K562 (cell line): Measurements from ENCODE around the gene FABP3. TPM values are rescaled to one million over a fixed set of nuclear protein-coding genes. Genes with fewer than 3 reads are reported as not detected.
A peak's percentile ranks its signal among the peaks of the same experiment; 100 is the strongest.

Experiments
- ATAC-seq: fragments of 200-7000 bp; cut with Tn5 transposase; 3 replicates; pipeline ENCODE4 v1.9.1; 2020; ENCODE audit warnings: moderate library complexity
- BruUV-seq: library from RNA; stranded (reverse); fragments of 400-500 nt; replicated peaks from 2 replicates; lab custom pipeline; 2021; lab: Mats Ljungman, UMichigan
- CTCF ChIA-PET: fragments of 300-600 bp; formaldehyde crosslinking; extraction: SDS; loops from one replicate; lab custom pipeline; 2021; ENCODE audit warnings: low intra/inter-chr PET ratio; lab: Yijun Ruan, JAX
- POLR2A ChIA-PET: fragments of 300-600, 350-650 bp; sonication (Branson Sonifier 250); formaldehyde crosslinking; extraction: SDS; loops from one replicate; lab custom pipeline; 2021; ENCODE audit warnings: antibody characterized with exemption, inconsistent platforms; lab: Yijun Ruan, JAX
- DNase-seq, 4 experiments: peaks; one replicate each; pipeline versions ENCODE4 v3.0.0 to v3.0.0-alpha.2; 2011 to 2018; ENCODE audit warnings: low spot score in 3 of 4, mixed read lengths in 3 of 4; ENCODE audit errors: extremely low read depth in 1 of 4
- FAIRE-seq: peaks from 2 replicates; lab custom pipeline; 2011; peaks lifted over from hg19 to GRCh38; lab: Jason Lieb, UNC
- H2AFZ ChIP-seq: 2 replicates; pipeline ENCODE4 v1.6.0; 2011; ENCODE audit warnings: low read depth, low read length, control low read depth, inconsistent platforms
- H3K27ac ChIP-seq: fragments of 200-600 bp; 3 replicates; pipeline ENCODE4 v1.8.0; 2011; ENCODE audit warnings: low read depth, mild to moderate bottlenecking, control low read depth, inconsistent platforms, low read length, moderate library complexity, mixed read lengths; ENCODE audit errors: extremely low read depth
- H3K27me3 ChIP-seq, 2 experiments: fragments of 300-600 bp in 1 of 2; 2 replicates in 1 of 2; 3 replicates in 1 of 2; pipeline versions ENCODE4 v1.6.0 to v1.8.0; 2011; ENCODE audit warnings: inconsistent platforms in 2 of 2, low read length in 2 of 2, mild to moderate bottlenecking in 1 of 2, mixed read lengths in 1 of 2, moderate library complexity in 1 of 2; ENCODE audit not compliant: control insufficient read depth in 2 of 2, insufficient read depth in 2 of 2
- H3K36me3 ChIP-seq: fragments of 300-600 bp; 3 replicates; pipeline ENCODE4 v1.8.0; 2011; ENCODE audit warnings: mild to moderate bottlenecking, low read length, inconsistent platforms; ENCODE audit not compliant: control insufficient read depth, insufficient read depth
- H3K4me1 ChIP-seq, 2 experiments: fragments of 200-600 bp in 1 of 2; replicated peaks in 1 of 2; 2 replicates in 1 of 2; 3 replicates in 1 of 2; pipeline versions ENCODE4 v1.5.1 to v1.8.0; 2011; ENCODE audit warnings: inconsistent platforms in 2 of 2, low read length in 2 of 2, mild to moderate bottlenecking in 1 of 2, mixed read lengths in 1 of 2, moderate library complexity in 1 of 2; ENCODE audit not compliant: control insufficient read depth in 2 of 2, insufficient read depth in 2 of 2
- H3K4me2 ChIP-seq: 2 replicates; pipeline ENCODE4 v1.6.1; 2011; ENCODE audit warnings: low read length, control low read depth, inconsistent platforms, mixed read lengths; ENCODE audit not compliant: insufficient read depth
- H3K4me3 ChIP-seq: fragments of 200-600 bp; sonication (generic), shearing (Covaris generic); 2 replicates; pipeline ENCODE4 v1.5.1; 2016; ENCODE audit warnings: control low read depth, inconsistent platforms
- H3K79me2 ChIP-seq: fragments of 200-600 bp; 3 replicates; pipeline ENCODE4 v1.8.0; 2011; ENCODE audit warnings: low read length, inconsistent platforms; ENCODE audit not compliant: control insufficient read depth, insufficient read depth
- H3K9ac ChIP-seq, 2 experiments: 2 replicates each; pipeline versions ENCODE4 v1.6.0 to v1.6.1; 2011; ENCODE audit warnings: low read depth in 2 of 2, low read length in 2 of 2, control low read depth in 1 of 2, inconsistent platforms in 1 of 2, mild to moderate bottlenecking in 1 of 2, mixed read lengths in 1 of 2; ENCODE audit not compliant: insufficient read depth in 1 of 2
- H3K9me1 ChIP-seq: one replicate; pipeline ENCODE4 v1.6.0; 2011; ENCODE audit warnings: inconsistent platforms, mild to moderate bottlenecking, low read length, moderate library complexity; ENCODE audit not compliant: control insufficient read depth, insufficient read depth
- H3K9me3 ChIP-seq: replicated peaks from 2 replicates; pipeline ENCODE4 v1.5.1; 2011; ENCODE audit warnings: low read depth, low read length, inconsistent platforms; ENCODE audit not compliant: control insufficient read depth, insufficient read depth
- H4K20me1 ChIP-seq: replicated peaks from 2 replicates; pipeline ENCODE4 v1.6.1; 2011; ENCODE audit warnings: low read length, inconsistent platforms, mixed read lengths; ENCODE audit not compliant: control insufficient read depth, insufficient read depth
- BDP1 ChIP-seq: IDR thresholded peaks from 3 replicates; pipeline ENCODE4 v1.6.1; 2011; ENCODE audit not compliant: insufficient read length, insufficient read depth
- BHLHE40 ChIP-seq: IDR thresholded peaks from 2 replicates; pipeline ENCODE4 v1.6.1; 2011; ENCODE audit warnings: low read length, improper control_type of control experiment
- COPS2 ChIP-seq: fragments of 450-650 bp; conservative IDR thresholded peaks from 2 replicates; pipeline ENCODE4 v1.6.1; 2016; ENCODE audit warnings: mild to moderate bottlenecking, moderate library complexity
- E2F5 ChIP-seq: sonication (generic); formaldehyde crosslinking; IDR thresholded peaks from 2 replicates; pipeline ENCODE4 v1.8.0; 2022; ENCODE audit warnings: mild to moderate bottlenecking, missing genetic modification reagents
- ESRRA ChIP-seq: fragments of 450-650 bp; IDR thresholded peaks from 2 replicates; pipeline ENCODE4 v1.6.1; 2014; ENCODE audit warnings: low read depth, mild to moderate bottlenecking, moderate library complexity, borderline replicate concordance
- ETV6 ChIP-seq, 3 experiments: fragments of 150-350 bp in 1 of 3; sonication (generic) in 1 of 3; formaldehyde crosslinking in 1 of 3; IDR thresholded peaks; 2 replicates each; pipeline versions ENCODE4 v1.6.1 to v1.8.0; 2014 to 2022; ENCODE audit warnings: borderline replicate concordance in 2 of 3, low read depth in 2 of 3, antibody characterized with exemption in 1 of 3, low read length in 1 of 3, mild to moderate bottlenecking in 1 of 3, missing genetic modification reagents in 1 of 3
- NRF1 ChIP-seq, 2 experiments: fragments of 450-650 bp; IDR thresholded peaks in 1 of 2; conservative IDR thresholded peaks in 1 of 2; 2 replicates each; pipeline ENCODE4 v1.6.1; 2014; ENCODE audit warnings: mild to moderate bottlenecking in 2 of 2
- PBX2 ChIP-seq, 2 experiments: IDR thresholded peaks in 1 of 2; conservative IDR thresholded peaks in 1 of 2; 2 replicates each; pipeline ENCODE4 v1.6.1; 2016; ENCODE audit warnings: low read depth in 2 of 2, mild to moderate bottlenecking in 1 of 2, missing compliant biosample characterization in 1 of 2, missing genetic modification characterization in 1 of 2, moderate library complexity in 1 of 2
- POLR2AphosphoS2 ChIP-seq: IDR thresholded peaks from 2 replicates; pipeline ENCODE4 v1.6.1; 2012; ENCODE audit warnings: low read length, improper control_type of control experiment
- PPARD ChIP-seq: fragments of 250-450 bp; sonication (Bioruptor Pico); IDR thresholded peaks from 2 replicates; pipeline ENCODE4 v1.8.0; 2022; ENCODE audit warnings: inconsistent platforms, mild to moderate bottlenecking, moderate library complexity
- RFX7 ChIP-seq: fragments of 250-450 bp; sonication (Bioruptor Pico); IDR thresholded peaks from 2 replicates; pipeline ENCODE4 v1.5.1; 2021; ENCODE audit warnings: mild to moderate bottlenecking
- TRIM24 ChIP-seq, 2 experiments: fragments of 450-650 bp; IDR thresholded peaks; 2 replicates each; pipeline ENCODE4 v1.6.1; 2016
- WGBS: fragments of 100-300 bp; shearing (Covaris generic); methylation state at CpG from one replicate; pipeline ENCODE4 v1.1.6; 2016; ENCODE audit warnings: low coverage, mixed read lengths; ENCODE audit not compliant: insufficient coverage; ENCODE audit errors: missing lambda C conversion rate; 5-methylcytosine and 5-hydroxymethylcytosine counted together
- in situ Hi-C: fragments of 300-500 bp; cut with MboI; formaldehyde crosslinking; loops from 4 replicates; pipeline ENCODE4 v1.15.0; 2018; ENCODE audit warnings: inconsistent platforms, mixed read lengths
- intact Hi-C: fragments of 100-400 bp; cut with micrococcal nuclease; formaldehyde crosslinking; loops from 2 replicates; pipeline ENCODE4 v1.14.2; 2022
- polyA plus RNA-seq, 8 experiments: library from polyadenylated mRNA; depleted of rRNA in 4 of 8; stranded (reverse) in 5 of 8; unstranded in 3 of 8; fragments of >200 nt; fragmentation: Nextera tagmentation in 2 of 8; fragmentation: Illumina TruSeq in 1 of 8; extraction: Ambion mirVana in 2 of 8; extraction: Trizol in 1 of 8; gene quantifications; 2 replicates each; pipeline versions ENCODE4 v1.2.1 to v1.2.3, GENCODE V29; 2011 to 2014; ENCODE audit warnings: inconsistent platforms in 1 of 8, missing spikeins in 1 of 8
- total RNA-seq, 7 experiments: library from RNA; depleted of rRNA in 6 of 7; stranded (reverse); fragments of >200 nt in 6 of 7; fragmentation: Illumina TruSeq in 2 of 7; extraction: Trizol in 2 of 7; gene quantifications; 2 replicates each; pipeline versions ENCODE4 v1.2.1 to v1.2.3, GENCODE V29; 2011 to 2021; ENCODE audit warnings: low replicate concordance in 1 of 7
- TF ChIP-seq, protein P1 (sequence below): fragments of 450-650 bp; IDR thresholded peaks from 2 replicates; pipeline ENCODE4 v1.6.1; 2016
- TF ChIP-seq, protein P2 (sequence below): sonication (generic); formaldehyde crosslinking; IDR thresholded peaks from 2 replicates; pipeline ENCODE4 v1.8.0; 2022; ENCODE audit warnings: missing genetic modification reagents, mild to moderate bottlenecking, moderate library complexity, borderline replicate concordance

The FABP3 gene
- total and polyA plus RNA-seq, 9 of the 15 experiments (the other 6 are each of a cell fraction or from before 2014, with no cell fraction given), result 0.22 TPM; not detected in 8

GRCh38 chr1:31368611-31369107 is 4.2 kb downstream of the FABP3 start:
- Histone ChIP-seq H3K36me3 (peaks cover 31% of the 10 kb centered on the region), H2AFZ (no peak overlapping the region), H4K20me1 (0 out of 2 replicates have a peak, but pooled peaks cover 3% of the 10 kb centered on the region), H3K27ac (no peak overlapping the region), H3K4me3 (no peak overlapping the region), H3K27me3 (no peaks in the 10 kb centered on the region), H3K9ac (no peak overlapping the region; a peak in 1 of 4 replicates), H3K4me1 (peaks cover 18 to 21% of the 10 kb centered on the region in 2 experiments), H3K4me2 (no peak overlapping the region), H3K9me1 (no peaks in the 10 kb centered on the region), H3K79me2 (no peaks in the 10 kb centered on the region), H3K9me3 (no peaks in the 10 kb centered on the region)
- peak; percentile 53 for ATAC-seq
- peak; percentile 40 to 69 (median 46) for DNase-seq
- FAIRE-seq, result peak; percentile 60
- in situ Hi-C loops (no loop called here), intact Hi-C loops (no loop called here)
- BruUV-seq, result no TSS peak
- CTCF ChIA-PET, result no interaction called here
- POLR2A ChIA-PET, result interaction anchor here (0.6 to 0.9 kb wide), 3 partner anchors 26 to 919 kb away, joined by 3 read pairs; no protein-coding TSS in a partner anchor
- 28% methylated on average over 3 of the region's 3 CpGs for WGBS
- TF ChIP-seq, protein P1, sequence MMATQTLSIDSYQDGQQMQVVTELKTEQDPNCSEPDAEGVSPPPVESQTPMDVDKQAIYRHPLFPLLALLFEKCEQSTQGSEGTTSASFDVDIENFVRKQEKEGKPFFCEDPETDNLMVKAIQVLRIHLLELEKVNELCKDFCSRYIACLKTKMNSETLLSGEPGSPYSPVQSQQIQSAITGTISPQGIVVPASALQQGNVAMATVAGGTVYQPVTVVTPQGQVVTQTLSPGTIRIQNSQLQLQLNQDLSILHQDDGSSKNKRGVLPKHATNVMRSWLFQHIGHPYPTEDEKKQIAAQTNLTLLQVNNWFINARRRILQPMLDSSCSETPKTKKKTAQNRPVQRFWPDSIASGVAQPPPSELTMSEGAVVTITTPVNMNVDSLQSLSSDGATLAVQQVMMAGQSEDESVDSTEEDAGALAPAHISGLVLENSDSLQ, result peak; percentile 31; the same call in 1 of the 2 replicates
- TF ChIP-seq ESRRA (peak; percentile 86), RFX7 (CRISPR knock-in tag) (no peak), TRIM24 (IDR thresholded peaks at IDR 0.05) (no peak), ETV6 (IDR thresholded peaks at IDR 0.05; ENCODE audit: borderline replicate concordance in 1 of 2, low read depth in 2 of 2, low read length in 1 of 2) (no peak), ETV6 (CRISPR knock-in tag; IDR thresholded peaks at IDR 0.05; ENCODE audit: borderline replicate concordance) (no peak), E2F5 (CRISPR knock-in tag) (no peak), BDP1 (no peak), PPARD (CRISPR knock-in tag) (no peak), NRF1 (conservative IDR thresholded peaks at IDR 0.05 in 1 of 2, IDR thresholded peaks at IDR 0.05 in 1 of 2) (no peak), PBX2 (CRISPR knock-in tag; IDR thresholded peaks at IDR 0.05; ENCODE audit: low read depth) (no peak), PBX2 (tag; conservative IDR thresholded peaks at IDR 0.05; ENCODE audit: low read depth) (peak; percentile 53; the same call in 1 of the 2 replicates), POLR2AphosphoS2 (0 out of 2 replicates have a peak, but pooled peaks have one; percentile 40), BHLHE40 (0 out of 2 replicates have a peak, but pooled peaks have one; percentile 16), COPS2 (no peak)
- TF ChIP-seq, protein P2, sequence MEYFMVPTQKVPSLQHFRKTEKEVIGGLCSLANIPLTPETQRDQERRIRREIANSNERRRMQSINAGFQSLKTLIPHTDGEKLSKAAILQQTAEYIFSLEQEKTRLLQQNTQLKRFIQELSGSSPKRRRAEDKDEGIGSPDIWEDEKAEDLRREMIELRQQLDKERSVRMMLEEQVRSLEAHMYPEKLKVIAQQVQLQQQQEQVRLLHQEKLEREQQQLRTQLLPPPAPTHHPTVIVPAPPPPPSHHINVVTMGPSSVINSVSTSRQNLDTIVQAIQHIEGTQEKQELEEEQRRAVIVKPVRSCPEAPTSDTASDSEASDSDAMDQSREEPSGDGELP, result peak; percentile 49; the same call in 1 of the 2 replicates
